GM12801 (cell line): ENCODE measurements around the gene HNRNPH3.

Experiments used
- TF ChIP-seq, protein P1 (sequence below): IDR thresholded peaks from one replicate; pipeline ENCODE4 v1.5.1; 2011; ENCODE audit warnings: control low read depth; ENCODE audit not compliant: insufficient read length; ENCODE audit errors: extremely low read depth

The HNRNPH3 gene, protein sequence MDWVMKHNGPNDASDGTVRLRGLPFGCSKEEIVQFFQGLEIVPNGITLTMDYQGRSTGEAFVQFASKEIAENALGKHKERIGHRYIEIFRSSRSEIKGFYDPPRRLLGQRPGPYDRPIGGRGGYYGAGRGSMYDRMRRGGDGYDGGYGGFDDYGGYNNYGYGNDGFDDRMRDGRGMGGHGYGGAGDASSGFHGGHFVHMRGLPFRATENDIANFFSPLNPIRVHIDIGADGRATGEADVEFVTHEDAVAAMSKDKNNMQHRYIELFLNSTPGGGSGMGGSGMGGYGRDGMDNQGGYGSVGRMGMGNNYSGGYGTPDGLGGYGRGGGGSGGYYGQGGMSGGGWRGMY

DNA sequence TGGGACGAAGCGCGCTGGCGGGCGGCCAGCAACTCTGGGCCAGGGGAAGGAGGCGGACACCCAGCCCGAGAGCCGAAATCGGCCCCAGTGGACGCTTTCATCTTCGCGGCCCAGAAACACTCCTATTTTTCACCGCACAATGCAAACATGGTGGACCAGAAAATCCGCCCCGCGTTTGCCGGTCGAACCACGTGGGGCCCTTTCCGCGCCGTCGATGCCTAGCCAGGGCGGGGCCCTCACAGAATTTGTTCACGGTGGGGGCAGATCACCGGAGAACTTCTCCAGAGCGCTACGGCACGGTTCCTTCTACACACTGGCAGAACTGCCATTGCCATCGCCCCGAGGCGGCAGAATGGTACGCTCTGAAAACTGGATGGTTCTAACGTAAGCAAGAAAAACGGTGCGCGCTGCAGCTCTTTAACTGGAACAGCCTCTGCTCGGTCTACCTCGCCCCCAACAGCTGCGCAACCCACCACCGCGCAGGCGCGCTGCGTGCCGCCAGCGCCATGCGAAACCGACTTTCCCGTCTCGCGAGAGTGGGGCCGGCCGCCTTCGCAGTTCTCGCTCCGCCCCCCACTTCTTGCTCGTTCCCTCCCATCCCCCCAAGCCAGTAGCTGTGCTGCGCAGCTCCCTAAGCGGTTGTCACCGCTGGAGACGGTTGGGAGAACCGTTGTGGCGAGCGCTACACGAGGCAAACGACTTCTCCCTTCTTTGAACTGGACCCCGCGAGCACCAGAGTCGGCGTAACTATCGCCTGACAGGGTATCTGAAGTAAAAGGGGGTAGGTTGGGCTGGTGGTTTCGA, at the start of gene HNRNPH3:
TSS of gene HNRNPH3 (plus strand) at position 610 of the 804 bp plus-strand sequence. CDS start 5,158 bp downstream, outside the sequence.
- TF ChIP-seq, protein P1, sequence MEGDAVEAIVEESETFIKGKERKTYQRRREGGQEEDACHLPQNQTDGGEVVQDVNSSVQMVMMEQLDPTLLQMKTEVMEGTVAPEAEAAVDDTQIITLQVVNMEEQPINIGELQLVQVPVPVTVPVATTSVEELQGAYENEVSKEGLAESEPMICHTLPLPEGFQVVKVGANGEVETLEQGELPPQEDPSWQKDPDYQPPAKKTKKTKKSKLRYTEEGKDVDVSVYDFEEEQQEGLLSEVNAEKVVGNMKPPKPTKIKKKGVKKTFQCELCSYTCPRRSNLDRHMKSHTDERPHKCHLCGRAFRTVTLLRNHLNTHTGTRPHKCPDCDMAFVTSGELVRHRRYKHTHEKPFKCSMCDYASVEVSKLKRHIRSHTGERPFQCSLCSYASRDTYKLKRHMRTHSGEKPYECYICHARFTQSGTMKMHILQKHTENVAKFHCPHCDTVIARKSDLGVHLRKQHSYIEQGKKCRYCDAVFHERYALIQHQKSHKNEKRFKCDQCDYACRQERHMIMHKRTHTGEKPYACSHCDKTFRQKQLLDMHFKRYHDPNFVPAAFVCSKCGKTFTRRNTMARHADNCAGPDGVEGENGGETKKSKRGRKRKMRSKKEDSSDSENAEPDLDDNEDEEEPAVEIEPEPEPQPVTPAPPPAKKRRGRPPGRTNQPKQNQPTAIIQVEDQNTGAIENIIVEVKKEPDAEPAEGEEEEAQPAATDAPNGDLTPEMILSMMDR, result no peak

DNA sequence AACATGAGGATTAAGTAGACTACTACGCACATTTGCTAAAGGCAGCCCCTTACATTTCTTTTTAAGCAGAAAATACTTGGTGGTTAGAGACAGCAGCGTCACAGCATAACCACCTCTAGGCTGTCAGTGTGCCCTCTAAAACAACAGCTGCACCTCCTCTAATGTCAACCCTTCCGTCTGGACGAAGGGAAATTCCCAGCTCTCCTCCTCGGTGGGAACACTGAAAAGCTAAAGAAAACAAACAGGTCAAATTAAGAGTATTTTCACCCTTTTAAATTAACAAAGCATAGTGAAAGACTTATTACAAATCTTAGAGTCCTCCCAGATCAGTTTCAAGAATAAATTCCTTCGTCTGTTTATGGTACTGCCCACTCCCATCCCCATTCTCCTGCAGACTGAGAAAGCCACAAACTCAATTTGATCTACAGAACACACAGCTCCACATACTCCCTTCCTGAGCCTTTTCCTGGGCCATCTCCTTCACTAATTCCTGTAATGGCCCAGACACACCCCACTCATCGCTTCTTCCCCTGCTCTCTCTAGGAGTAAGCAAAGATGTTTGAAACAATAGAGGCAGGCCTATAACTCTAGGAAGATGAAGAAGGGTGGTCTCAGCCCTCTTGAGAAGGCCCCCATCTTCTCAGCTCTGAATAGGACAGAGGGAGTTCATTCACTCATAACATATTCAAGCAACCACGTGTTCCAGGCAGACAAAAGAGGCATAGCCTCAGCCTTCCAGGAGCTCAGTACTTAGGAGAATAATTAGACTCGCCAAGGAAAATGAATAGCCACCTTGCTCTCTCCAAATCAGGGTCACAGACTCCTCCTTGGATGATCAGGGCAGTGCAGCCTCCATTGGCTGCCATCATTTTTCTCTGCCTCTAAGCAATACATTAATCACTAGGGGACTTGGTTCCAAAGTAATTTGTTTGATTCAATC, 47.5 kb upstream of the HNRNPH3 start:
- TF ChIP-seq, protein P1, result no peak

DNA sequence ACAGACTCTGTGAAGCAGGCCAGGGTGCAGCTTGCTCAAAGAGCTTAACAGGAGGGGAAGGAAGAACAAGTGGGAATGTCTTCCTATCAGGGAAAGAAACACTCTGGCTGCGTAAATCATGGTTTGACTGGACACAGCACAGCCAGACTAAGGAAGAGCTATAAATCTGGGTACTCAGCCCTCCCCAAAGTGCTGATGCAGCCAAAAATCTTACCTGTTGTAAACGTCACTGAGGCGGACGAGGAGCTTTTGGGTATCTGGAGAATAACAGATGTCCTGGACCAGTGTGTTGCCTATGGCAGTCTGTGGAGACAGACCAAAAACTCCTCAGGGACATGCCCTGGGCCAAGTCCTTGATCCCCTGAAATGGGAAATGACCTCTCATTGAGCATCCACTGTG, 43.1 kb upstream of the HNRNPH3 start:
- TF ChIP-seq, protein P1, result no peak

DNA sequence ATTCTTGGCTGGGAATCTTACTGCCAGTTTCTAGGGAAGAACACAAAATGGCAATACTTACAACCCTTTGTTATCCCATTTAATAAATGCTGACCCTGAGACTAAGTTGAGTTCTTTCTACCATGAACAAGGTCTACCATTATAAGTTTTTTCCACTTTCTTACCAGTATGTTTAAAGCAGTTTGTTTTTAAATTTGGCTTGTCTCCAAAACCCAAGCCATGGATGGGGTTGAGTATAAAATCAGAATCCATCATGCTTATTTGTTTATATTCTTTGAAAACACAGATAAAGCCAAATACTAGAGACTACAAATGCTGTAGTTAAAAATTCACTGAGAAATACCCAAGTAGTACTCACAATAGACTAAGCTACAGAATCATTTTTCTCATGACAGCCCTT, 41.1 kb upstream of the HNRNPH3 start:
- TF ChIP-seq, protein P1, result no peak

DNA sequence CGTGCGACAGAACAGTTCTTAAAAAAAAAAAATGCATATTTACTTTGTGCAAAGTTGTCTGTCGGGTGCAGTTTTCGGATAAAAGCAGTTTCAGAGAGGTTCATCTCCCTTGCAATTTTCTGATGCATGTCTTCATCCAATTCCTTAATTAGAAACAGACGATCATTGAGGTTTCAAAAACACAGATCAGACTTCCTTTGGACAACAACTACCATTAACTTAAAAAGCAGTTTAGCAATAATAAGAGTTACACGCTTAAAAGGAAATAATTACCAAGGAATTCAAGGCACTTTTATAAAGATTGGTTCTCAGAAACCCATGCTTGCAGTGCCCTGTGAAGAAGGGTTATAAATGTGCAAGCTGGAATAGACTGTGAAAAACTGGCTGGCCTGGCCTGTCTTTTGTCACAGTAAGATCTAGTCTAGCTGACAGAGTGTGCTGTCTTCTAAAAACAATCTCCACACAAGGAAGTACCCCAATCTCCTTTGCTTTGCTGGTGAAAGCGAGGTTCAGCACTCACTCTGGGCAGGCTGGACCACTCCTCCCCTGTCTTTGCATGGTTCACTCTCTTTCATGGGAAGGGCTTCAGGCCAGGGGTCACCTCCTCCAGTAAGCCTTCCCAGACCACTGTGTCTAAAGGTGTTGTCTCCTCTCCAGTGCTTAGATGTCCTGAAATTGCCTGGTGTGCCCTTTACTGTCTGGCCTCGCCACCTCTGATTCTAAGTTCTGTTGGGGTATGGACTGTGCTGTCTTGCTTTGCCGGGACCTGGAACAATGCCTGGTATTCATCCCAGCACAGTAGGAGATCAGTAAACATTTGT, 34.8 kb upstream of the HNRNPH3 start:
- TF ChIP-seq, protein P1, result no peak

DNA sequence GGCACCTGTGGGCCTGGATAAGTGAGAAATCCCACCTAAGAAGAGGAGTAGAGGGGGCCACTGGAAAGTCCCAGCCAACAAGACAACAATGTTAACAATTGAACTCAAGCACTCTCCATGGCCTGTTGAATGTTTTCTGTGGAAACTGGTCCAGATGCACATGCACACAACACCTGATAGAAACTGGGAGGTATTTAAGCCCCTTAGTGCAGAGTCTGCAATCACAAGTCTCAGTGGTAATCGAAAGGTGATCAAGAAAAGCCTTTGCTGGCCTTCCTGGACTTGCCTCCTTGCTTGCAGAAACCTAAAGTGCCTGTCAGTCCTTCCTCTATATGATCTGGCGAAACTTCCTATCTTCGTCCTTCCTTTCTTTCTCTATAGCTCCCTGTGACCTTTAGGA, 30.6 kb upstream of the HNRNPH3 start:
- TF ChIP-seq, protein P1, result no peak
